Ishikawa (cell line): ENCODE results near the gene FAM120A.

Experiments
- CEBPB ChIP-seq: IDR thresholded peaks from 2 replicates; pipeline ENCODE4 v1.6.1; 2012
- EGR1 ChIP-seq: IDR thresholded peaks from 2 replicates; pipeline ENCODE4 v1.6.1; 2012
- EP300 ChIP-seq: IDR thresholded peaks from 2 replicates; pipeline ENCODE4 v1.6.1; 2012; ENCODE audit warnings: borderline replicate concordance
- FOXM1 ChIP-seq: IDR thresholded peaks from 2 replicates; pipeline ENCODE4 v1.6.1; 2012; ENCODE audit warnings: low read depth, borderline replicate concordance
- MAX ChIP-seq: IDR thresholded peaks from 2 replicates; pipeline ENCODE4 v1.6.1; 2012
- NFIC ChIP-seq: IDR thresholded peaks from 2 replicates; pipeline ENCODE4 v1.6.1; 2012
- TCF12 ChIP-seq: IDR thresholded peaks from 2 replicates; pipeline ENCODE4 v1.6.1; 2012; ENCODE audit warnings: low read depth
- USF1 ChIP-seq: IDR thresholded peaks from 2 replicates; pipeline ENCODE4 v1.6.1; 2012
- YY1 ChIP-seq: IDR thresholded peaks from 2 replicates; pipeline ENCODE4 v1.6.1; 2012; ENCODE audit warnings: low read depth
- TF ChIP-seq, protein P1 (sequence below): IDR thresholded peaks from 2 replicates; pipeline ENCODE4 v1.6.1; 2012; ENCODE audit warnings: low read depth, mild to moderate bottlenecking

- no peak for TF ChIP-seq EP300
- no peak for TF ChIP-seq TCF12
- no peak for TF ChIP-seq CEBPB
- TF ChIP-seq, protein P1, sequence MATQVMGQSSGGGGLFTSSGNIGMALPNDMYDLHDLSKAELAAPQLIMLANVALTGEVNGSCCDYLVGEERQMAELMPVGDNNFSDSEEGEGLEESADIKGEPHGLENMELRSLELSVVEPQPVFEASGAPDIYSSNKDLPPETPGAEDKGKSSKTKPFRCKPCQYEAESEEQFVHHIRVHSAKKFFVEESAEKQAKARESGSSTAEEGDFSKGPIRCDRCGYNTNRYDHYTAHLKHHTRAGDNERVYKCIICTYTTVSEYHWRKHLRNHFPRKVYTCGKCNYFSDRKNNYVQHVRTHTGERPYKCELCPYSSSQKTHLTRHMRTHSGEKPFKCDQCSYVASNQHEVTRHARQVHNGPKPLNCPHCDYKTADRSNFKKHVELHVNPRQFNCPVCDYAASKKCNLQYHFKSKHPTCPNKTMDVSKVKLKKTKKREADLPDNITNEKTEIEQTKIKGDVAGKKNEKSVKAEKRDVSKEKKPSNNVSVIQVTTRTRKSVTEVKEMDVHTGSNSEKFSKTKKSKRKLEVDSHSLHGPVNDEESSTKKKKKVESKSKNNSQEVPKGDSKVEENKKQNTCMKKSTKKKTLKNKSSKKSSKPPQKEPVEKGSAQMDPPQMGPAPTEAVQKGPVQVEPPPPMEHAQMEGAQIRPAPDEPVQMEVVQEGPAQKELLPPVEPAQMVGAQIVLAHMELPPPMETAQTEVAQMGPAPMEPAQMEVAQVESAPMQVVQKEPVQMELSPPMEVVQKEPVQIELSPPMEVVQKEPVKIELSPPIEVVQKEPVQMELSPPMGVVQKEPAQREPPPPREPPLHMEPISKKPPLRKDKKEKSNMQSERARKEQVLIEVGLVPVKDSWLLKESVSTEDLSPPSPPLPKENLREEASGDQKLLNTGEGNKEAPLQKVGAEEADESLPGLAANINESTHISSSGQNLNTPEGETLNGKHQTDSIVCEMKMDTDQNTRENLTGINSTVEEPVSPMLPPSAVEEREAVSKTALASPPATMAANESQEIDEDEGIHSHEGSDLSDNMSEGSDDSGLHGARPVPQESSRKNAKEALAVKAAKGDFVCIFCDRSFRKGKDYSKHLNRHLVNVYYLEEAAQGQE: no peak
- no peak for TF ChIP-seq MAX
- no peak for TF ChIP-seq FOXM1
- TF ChIP-seq NFIC: no peak
- TF ChIP-seq EGR1: no peak
- no peak for TF ChIP-seq USF1
- no peak for TF ChIP-seq YY1
Observed at GRCh38 chr9:93437996-93438395, 13.5 kb upstream of the FAM120A start.
